Measurements from ENCODE around the gene POU2AF2.
"Not testable (repeated sequence)": the region's sequence is repeated elsewhere in the genome, so short reads cannot be mapped to it uniquely, and the experiment has no call there.

Gene POU2AF2

DNA sequence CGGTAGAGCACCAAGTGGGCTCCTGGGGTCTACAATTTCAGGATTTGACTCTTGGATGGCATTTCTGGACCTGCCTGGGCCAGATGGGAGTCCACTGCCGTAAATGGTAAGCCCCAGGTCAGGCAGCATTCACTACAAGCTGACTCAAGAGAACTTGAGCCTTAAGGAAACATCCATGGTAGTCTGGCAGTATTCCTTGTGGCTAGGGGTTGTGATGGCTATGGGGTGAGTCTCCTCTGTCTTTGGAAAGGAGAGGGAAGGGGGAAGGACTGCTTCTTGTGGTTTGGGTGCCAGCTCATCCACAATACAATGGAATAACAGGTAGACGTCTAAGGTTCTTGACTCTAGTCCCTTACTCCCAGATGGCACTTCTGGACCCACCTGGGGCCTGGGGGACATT is 32.3 kb upstream of the POU2AF2 start:
- DNase-seq (ENCODE audit: extremely low read depth, low read depth), result no peak
- no peak for TF ChIP-seq CTCF (IDR thresholded peaks at IDR 0.05; ENCODE audit: low read depth, low read length)

- peak; percentile 5 for DNase-seq (ENCODE audit: extremely low read depth, low read depth)
- TF ChIP-seq CTCF (IDR thresholded peaks at IDR 0.05; ENCODE audit: low read depth, low read length), result no peak
Observed at GRCh38 chr11:111220721-111221120, 24.8 kb upstream of the POU2AF2 start.

DNA sequence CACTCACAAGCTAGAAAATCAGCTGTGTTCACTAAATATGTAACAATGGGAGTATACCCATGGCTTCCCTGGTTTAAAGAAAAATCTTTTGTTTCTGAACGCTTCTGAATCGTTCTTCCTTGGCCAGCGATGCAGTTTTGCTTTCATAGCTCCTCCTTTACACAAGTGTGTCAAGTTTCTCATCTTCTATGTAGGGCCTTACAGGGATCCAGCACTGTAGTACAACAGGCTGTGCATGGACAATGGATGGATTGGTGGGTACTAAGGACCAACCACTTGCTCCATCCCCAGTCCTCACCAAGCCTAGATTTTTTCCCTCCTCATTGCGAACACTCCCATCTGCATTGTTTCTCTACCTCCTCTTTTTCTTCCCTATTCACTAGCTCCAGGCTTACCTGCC is 24.3 kb upstream of the POU2AF2 start:
- no peak for DNase-seq (ENCODE audit: extremely low read depth, low read depth)
- TF ChIP-seq CTCF (IDR thresholded peaks at IDR 0.05; ENCODE audit: low read depth, low read length), result no peak

DNA sequence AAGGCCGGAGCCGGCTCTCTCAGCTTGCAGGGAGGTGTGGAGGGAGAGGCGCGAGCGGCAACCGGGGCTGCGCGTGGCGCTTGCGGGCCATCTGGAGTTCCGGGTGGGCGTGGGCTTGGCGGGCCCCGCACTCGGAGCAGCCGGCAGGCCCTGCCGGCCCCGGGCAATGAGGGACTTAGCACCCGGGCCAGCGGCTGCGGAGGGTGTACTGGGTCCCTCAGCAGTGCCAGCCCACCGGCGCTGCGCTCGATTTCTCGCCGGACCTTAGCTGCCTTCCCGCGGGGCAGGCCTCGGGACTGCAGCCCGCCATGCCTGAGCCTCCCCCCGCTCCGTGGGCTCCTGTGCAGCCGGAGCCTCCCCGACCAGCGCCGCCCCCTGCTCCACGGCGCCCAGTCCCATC is 23.6 kb upstream of the POU2AF2 start:
- not testable (repeated sequence) for DNase-seq (ENCODE audit: extremely low read depth, low read depth)

- not testable (repeated sequence) for DNase-seq (ENCODE audit: extremely low read depth, low read depth)
Observed at GRCh38 chr11:111222821-111223455, 22.6 kb upstream of the POU2AF2 start.

GRCh38 chr11:111225881-111226280 is 19.6 kb upstream of the POU2AF2 start:
- DNase-seq (ENCODE audit: extremely low read depth, low read depth), result no peak

GRCh38 chr11:111229604-111230003 is 15.9 kb upstream of the POU2AF2 start:
- no peak for DNase-seq (ENCODE audit: extremely low read depth, low read depth)
- no peak for TF ChIP-seq CTCF (IDR thresholded peaks at IDR 0.05; ENCODE audit: low read depth, low read length)

More at GRCh38 chr11:111225881-111226280, 19.6 kb upstream of the POU2AF2 start:
- no peak for TF ChIP-seq CTCF (IDR thresholded peaks at IDR 0.05; ENCODE audit: low read depth, low read length)

GRCh38 chr11:111230122-111230465 is 15.4 kb upstream of the POU2AF2 start:
- no peak for TF ChIP-seq CTCF (IDR thresholded peaks at IDR 0.05; ENCODE audit: low read depth, low read length)
- DNase-seq (ENCODE audit: extremely low read depth, low read depth), result no peak

Measured in AG09319 (cell line).